Measurements from ENCODE around the gene AUTS2. TPM values are rescaled to one million over a fixed set of nuclear protein-coding genes. Genes with fewer than 3 reads are reported as not detected.

Gene AUTS2
- total and polyA plus RNA-seq, 2 experiments from 2014 or later, result 32.0 to 91.0 TPM

DNA sequence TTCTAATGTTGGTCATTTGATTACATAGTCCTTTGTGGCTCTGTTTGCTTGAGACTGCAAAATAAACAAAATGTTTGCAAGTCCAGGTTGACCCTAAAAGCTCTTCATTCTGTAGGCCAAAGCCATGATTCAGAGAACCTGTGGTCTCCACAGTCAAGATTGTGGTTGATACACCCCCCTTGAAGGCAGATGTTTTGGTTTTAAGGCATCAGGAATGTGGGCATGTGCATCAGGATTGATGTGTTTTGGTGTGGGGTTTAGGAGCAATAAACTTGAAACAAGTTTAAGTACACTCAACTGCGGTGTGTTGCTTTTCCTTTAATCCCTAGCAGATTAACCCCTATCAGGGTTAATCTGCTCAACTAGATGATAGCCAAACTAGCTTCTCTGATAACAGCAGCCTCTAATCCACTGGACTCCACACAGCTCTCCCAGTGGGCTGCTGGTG, 1154.5 kb downstream of the AUTS2 start:
- Histone ChIP-seq H3K36me3 (ENCODE audit: insufficient read depth) (no peaks in the 10 kb centered on the region), H3K4me2 (no peak overlapping the region), H4K20me1 (replicated peaks; ENCODE audit: insufficient read depth) (peaks cover 46% of the 10 kb centered on the region), H3K9me2 (ENCODE audit: insufficient read depth) (no peaks in the 10 kb centered on the region), H2AFZ (no peak overlapping the region), H3K79me2 (replicated peaks; ENCODE audit: insufficient read depth) (peaks cover 100% of the 10 kb centered on the region), H3F3A (replicated peaks; ENCODE audit: low read depth) (no peaks in the 10 kb centered on the region), H3K27ac (ENCODE audit: low read depth) (no peak overlapping the region), H3K27me3 (ENCODE audit: insufficient read depth) (no peaks in the 10 kb centered on the region), H3K4me3 (no peak overlapping the region), H3K4me1 (ENCODE audit: insufficient read depth) (peaks cover 32% of the 10 kb centered on the region)
- no peak overlapping the region for H3K27ac Mint-ChIP-seq
- peaks cover 5% of the 10 kb centered on the region for H3K36me3 Mint-ChIP-seq (ENCODE audit: low read depth)
- H3K4me1 Mint-ChIP-seq, result peaks cover 31% of the 10 kb centered on the region
- no peaks in the 10 kb centered on the region for H3K9me3 Mint-ChIP-seq
- TF ChIP-seq, protein P1, sequence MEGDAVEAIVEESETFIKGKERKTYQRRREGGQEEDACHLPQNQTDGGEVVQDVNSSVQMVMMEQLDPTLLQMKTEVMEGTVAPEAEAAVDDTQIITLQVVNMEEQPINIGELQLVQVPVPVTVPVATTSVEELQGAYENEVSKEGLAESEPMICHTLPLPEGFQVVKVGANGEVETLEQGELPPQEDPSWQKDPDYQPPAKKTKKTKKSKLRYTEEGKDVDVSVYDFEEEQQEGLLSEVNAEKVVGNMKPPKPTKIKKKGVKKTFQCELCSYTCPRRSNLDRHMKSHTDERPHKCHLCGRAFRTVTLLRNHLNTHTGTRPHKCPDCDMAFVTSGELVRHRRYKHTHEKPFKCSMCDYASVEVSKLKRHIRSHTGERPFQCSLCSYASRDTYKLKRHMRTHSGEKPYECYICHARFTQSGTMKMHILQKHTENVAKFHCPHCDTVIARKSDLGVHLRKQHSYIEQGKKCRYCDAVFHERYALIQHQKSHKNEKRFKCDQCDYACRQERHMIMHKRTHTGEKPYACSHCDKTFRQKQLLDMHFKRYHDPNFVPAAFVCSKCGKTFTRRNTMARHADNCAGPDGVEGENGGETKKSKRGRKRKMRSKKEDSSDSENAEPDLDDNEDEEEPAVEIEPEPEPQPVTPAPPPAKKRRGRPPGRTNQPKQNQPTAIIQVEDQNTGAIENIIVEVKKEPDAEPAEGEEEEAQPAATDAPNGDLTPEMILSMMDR (conservative IDR thresholded peaks at IDR 0.05; ENCODE audit: low read depth in 2 of 2), result no peak
- TF ChIP-seq CREB1 (CRISPR knock-in tag; IDR thresholded peaks at IDR 0.05; ENCODE audit: low read depth) (no peak), ZNF331 (CRISPR knock-in tag; IDR thresholded peaks at IDR 0.05; ENCODE audit: low read depth) (no peak), EZH2 (IDR thresholded peaks at IDR 0.05; ENCODE audit: low read depth, unreplicated experiment) (no peak), NANOG (IDR thresholded peaks at IDR 0.05; ENCODE audit: borderline replicate concordance) (no peak)
- TF ChIP-seq, protein P2, sequence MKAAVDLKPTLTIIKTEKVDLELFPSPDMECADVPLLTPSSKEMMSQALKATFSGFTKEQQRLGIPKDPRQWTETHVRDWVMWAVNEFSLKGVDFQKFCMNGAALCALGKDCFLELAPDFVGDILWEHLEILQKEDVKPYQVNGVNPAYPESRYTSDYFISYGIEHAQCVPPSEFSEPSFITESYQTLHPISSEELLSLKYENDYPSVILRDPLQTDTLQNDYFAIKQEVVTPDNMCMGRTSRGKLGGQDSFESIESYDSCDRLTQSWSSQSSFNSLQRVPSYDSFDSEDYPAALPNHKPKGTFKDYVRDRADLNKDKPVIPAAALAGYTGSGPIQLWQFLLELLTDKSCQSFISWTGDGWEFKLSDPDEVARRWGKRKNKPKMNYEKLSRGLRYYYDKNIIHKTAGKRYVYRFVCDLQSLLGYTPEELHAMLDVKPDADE (IDR thresholded peaks at IDR 0.05), result no peak
- no peak for DNase-seq (ENCODE audit: low spot score)
- peaks cover 4% of the 10 kb centered on the region for H3K27me3 Mint-ChIP-seq (ENCODE audit: insufficient read depth, low read depth, poor library complexity)
- H3K4me3 Mint-ChIP-seq, result no peak overlapping the region
- no peak for ATAC-seq

DNA sequence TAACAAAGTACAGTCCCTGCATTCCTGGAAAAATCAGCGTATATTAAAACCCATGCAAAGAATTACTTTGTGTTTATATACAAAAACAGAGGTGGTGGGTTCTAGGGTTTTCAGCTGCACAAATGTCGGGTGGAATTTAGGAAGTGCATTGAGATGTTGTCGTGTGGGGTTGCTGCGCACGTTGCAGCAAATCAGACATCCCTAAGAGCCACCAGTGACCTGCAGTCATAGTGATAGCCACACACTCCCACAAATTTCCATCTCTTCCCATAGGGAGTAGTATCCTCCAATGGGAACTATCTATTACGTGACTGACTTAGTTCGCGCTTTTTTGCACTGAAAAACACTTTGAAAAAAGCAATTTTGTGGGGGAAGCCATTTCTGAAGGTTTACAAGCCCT, 1158.5 kb downstream of the AUTS2 start:
- peaks cover 32% of the 10 kb centered on the region for H4K20me1 ChIP-seq (replicated peaks; ENCODE audit: insufficient read depth)
- H3K4me3 Mint-ChIP-seq, result no peak overlapping the region
- ATAC-seq, result no peak
- TF ChIP-seq EZH2 (IDR thresholded peaks at IDR 0.05; ENCODE audit: low read depth, unreplicated experiment) (no peak), JUNB (IDR thresholded peaks at IDR 0.05; ENCODE audit: unreplicated experiment) (no peak), CREB1 (CRISPR knock-in tag; IDR thresholded peaks at IDR 0.05; ENCODE audit: low read depth) (no peak), STAT1 (IDR thresholded peaks at IDR 0.05; ENCODE audit: unreplicated experiment) (no peak), ZNF114 (CRISPR knock-in tag; IDR thresholded peaks at IDR 0.05) (no peak), NANOG (IDR thresholded peaks at IDR 0.05; ENCODE audit: borderline replicate concordance) (no peak)
- TF ChIP-seq, protein P1 (conservative IDR thresholded peaks at IDR 0.05; ENCODE audit: low read depth in 2 of 2), result no peak
- TF ChIP-seq, protein P3, sequence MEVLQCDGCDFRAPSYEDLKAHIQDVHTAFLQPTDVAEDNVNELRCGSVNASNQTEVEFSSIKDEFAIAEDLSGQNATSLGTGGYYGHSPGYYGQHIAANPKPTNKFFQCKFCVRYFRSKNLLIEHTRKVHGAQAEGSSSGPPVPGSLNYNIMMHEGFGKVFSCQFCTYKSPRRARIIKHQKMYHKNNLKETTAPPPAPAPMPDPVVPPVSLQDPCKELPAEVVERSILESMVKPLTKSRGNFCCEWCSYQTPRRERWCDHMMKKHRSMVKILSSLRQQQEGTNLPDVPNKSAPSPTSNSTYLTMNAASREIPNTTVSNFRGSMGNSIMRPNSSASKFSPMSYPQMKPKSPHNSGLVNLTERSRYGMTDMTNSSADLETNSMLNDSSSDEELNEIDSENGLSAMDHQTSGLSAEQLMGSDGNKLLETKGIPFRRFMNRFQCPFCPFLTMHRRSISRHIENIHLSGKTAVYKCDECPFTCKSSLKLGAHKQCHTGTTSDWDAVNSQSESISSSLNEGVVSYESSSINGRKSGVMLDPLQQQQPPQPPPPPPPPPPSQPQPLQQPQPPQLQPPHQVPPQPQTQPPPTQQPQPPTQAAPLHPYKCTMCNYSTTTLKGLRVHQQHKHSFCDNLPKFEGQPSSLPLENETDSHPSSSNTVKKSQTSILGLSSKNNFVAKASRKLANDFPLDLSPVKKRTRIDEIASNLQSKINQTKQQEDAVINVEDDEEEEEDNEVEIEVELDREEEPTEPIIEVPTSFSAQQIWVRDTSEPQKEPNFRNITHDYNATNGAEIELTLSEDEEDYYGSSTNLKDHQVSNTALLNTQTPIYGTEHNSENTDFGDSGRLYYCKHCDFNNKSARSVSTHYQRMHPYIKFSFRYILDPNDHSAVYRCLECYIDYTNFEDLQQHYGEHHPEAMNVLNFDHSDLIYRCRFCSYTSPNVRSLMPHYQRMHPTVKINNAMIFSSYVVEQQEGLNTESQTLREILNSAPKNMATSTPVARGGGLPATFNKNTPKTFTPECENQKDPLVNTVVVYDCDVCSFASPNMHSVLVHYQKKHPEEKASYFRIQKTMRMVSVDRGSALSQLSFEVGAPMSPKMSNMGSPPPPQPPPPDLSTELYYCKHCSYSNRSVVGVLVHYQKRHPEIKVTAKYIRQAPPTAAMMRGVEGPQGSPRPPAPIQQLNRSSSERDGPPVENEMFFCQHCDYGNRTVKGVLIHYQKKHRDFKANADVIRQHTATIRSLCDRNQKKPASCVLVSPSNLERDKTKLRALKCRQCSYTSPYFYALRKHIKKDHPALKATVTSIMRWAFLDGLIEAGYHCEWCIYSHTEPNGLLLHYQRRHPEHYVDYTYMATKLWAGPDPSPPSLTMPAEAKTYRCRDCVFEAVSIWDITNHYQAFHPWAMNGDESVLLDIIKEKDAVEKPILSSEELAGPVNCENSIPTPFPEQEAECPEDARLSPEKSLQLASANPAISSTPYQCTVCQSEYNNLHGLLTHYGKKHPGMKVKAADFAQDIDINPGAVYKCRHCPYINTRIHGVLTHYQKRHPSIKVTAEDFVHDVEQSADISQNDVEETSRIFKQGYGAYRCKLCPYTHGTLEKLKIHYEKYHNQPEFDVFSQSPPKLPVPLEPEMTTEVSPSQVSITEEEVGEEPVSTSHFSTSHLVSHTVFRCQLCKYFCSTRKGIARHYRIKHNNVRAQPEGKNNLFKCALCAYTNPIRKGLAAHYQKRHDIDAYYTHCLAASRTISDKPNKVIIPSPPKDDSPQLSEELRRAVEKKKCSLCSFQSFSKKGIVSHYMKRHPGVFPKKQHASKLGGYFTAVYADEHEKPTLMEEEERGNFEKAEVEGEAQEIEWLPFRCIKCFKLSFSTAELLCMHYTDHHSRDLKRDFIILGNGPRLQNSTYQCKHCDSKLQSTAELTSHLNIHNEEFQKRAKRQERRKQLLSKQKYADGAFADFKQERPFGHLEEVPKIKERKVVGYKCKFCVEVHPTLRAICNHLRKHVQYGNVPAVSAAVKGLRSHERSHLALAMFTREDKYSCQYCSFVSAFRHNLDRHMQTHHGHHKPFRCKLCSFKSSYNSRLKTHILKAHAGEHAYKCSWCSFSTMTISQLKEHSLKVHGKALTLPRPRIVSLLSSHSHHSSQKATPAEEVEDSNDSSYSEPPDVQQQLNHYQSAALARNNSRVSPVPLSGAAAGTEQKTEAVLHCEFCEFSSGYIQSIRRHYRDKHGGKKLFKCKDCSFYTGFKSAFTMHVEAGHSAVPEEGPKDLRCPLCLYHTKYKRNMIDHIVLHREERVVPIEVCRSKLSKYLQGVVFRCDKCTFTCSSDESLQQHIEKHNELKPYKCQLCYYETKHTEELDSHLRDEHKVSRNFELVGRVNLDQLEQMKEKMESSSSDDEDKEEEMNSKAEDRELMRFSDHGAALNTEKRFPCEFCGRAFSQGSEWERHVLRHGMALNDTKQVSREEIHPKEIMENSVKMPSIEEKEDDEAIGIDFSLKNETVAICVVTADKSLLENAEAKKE (CRISPR knock-in tag; IDR thresholded peaks at IDR 0.05), result no peak

More for the DNA sequence above, 1158.5 kb downstream of the AUTS2 start:
- Mint-ChIP-seq H3K4me1 (peaks cover 44% of the 10 kb centered on the region), H3K9me3 (no peaks in the 10 kb centered on the region), H3K27ac (peak overlapping the region; percentile 44; the same call in 1 of the 2 replicates), H3K36me3 (ENCODE audit: low read depth) (peaks cover 5% of the 10 kb centered on the region), H3K27me3 (ENCODE audit: insufficient read depth, low read depth, poor library complexity) (no peaks in the 10 kb centered on the region)
- no peak for DNase-seq (ENCODE audit: low spot score)
- Histone ChIP-seq H3K4me1 (ENCODE audit: insufficient read depth) (peaks cover 11% of the 10 kb centered on the region), H3K27ac (ENCODE audit: low read depth) (no peak overlapping the region), H3K79me2 (replicated peaks; ENCODE audit: insufficient read depth) (peaks cover 100% of the 10 kb centered on the region), H3K36me3 (ENCODE audit: insufficient read depth) (no peaks in the 10 kb centered on the region), H3F3A (replicated peaks; ENCODE audit: low read depth) (no peaks in the 10 kb centered on the region), H3K4me3 (no peak overlapping the region), H2AFZ (no peak overlapping the region), H3K9me2 (ENCODE audit: insufficient read depth) (no peaks in the 10 kb centered on the region), H3K4me2 (no peak overlapping the region), H3K27me3 (ENCODE audit: insufficient read depth) (no peaks in the 10 kb centered on the region)

Data from GM23338 (cell line).